SK-N-SH (cell line): ENCODE results near the gene SNX9. TPM values are rescaled to one million over a fixed set of nuclear protein-coding genes. Genes with fewer than 3 reads are reported as not detected.

Experiments used
- CTCF ChIA-PET: fragments of 300-600, 350-600 bp; formaldehyde crosslinking; extraction: SDS; loops from one replicate; lab custom pipeline; 2021; lab: Yijun Ruan, JAX
- POLR2A ChIA-PET: fragments of 350-600 bp; sonication (Branson Sonifier 250); formaldehyde crosslinking; extraction: SDS; loops from one replicate; lab custom pipeline; 2020; ENCODE audit warnings: antibody characterized with exemption, inconsistent platforms; lab: Yijun Ruan, JAX
- DNase-seq: peaks from one replicate; pipeline ENCODE4 v3.0.0; 2012
- H2AFZ ChIP-seq: fragments of 200-600 bp; sonication (generic); 2 replicates; pipeline ENCODE4 v1.8.1; 2016; ENCODE audit warnings: antibody characterized with exemption, mild to moderate bottlenecking, low read depth
- H3F3A ChIP-seq: fragments of 200-600 bp; sonication (generic); replicated peaks from 2 replicates; pipeline ENCODE3; 2016; ENCODE audit warnings: antibody characterized with exemption, mild to moderate bottlenecking; ENCODE audit not compliant: insufficient read depth
- H3K27ac ChIP-seq, 2 experiments: fragments of 200-500 bp in 1 of 2; fragments of 200-600 bp in 1 of 2; sonication (Bioruptor generic) in 1 of 2; sonication (generic), shearing (Covaris generic) in 1 of 2; 2 replicates each; pipeline versions ENCODE4 v1.5.1 to v1.6.1; 2014 to 2016; ENCODE audit warnings: low read depth in 2 of 2, inconsistent platforms in 1 of 2, low read length in 1 of 2, mild to moderate bottlenecking in 1 of 2, mixed read lengths in 1 of 2
- H3K27me3 ChIP-seq: fragments of 200-600 bp; sonication (generic), shearing (Covaris generic); 2 replicates; pipeline ENCODE4 v1.6.1; 2016; ENCODE audit warnings: mixed run types; ENCODE audit not compliant: insufficient read depth
- H3K36me3 ChIP-seq, 2 experiments: fragments of 200-500 bp in 1 of 2; fragments of 200-600 bp in 1 of 2; sonication (Bioruptor generic) in 1 of 2; sonication (generic) in 1 of 2; replicated peaks in 1 of 2; 2 replicates each; pipeline versions ENCODE3 to v1.5.1; 2014 to 2016; ENCODE audit warnings: low read length in 1 of 2, mild to moderate bottlenecking in 1 of 2; ENCODE audit not compliant: insufficient read depth in 2 of 2, control insufficient read depth in 1 of 2
- H3K4me1 ChIP-seq, 2 experiments: fragments of 200-500 bp in 1 of 2; fragments of 200-600 bp in 1 of 2; sonication (Bioruptor generic) in 1 of 2; sonication (generic), shearing (Covaris generic) in 1 of 2; 2 replicates each; pipeline versions ENCODE4 v1.5.1 to v1.6.1; 2014 to 2016; ENCODE audit warnings: low read depth in 1 of 2, low read length in 1 of 2, mixed run types in 1 of 2; ENCODE audit not compliant: insufficient read depth in 2 of 2, control insufficient read depth in 1 of 2
- H3K4me2 ChIP-seq: fragments of 200-600 bp; sonication (generic), shearing (Covaris generic); 2 replicates; pipeline ENCODE4 v1.6.1; 2017; ENCODE audit warnings: mixed run types
- H3K4me3 ChIP-seq, 2 experiments: fragments of 200-500 bp in 1 of 2; fragments of 200-600 bp in 1 of 2; sonication (Bioruptor generic) in 1 of 2; sonication (generic), shearing (Covaris generic) in 1 of 2; 2 replicates each; pipeline versions ENCODE4 v1.5.1 to v1.8.1; 2014 to 2016; ENCODE audit warnings: low read depth in 2 of 2, inconsistent platforms in 1 of 2, low read length in 1 of 2, mild to moderate bottlenecking in 1 of 2, mixed read lengths in 1 of 2, moderate library complexity in 1 of 2
- H3K79me2 ChIP-seq: fragments of 200-600 bp; sonication (generic); 2 replicates; pipeline ENCODE4 v1.8.1; 2017; ENCODE audit warnings: mild to moderate bottlenecking; ENCODE audit not compliant: insufficient read depth
- H3K9ac ChIP-seq: fragments of 200-600 bp; sonication (generic); 2 replicates; pipeline ENCODE4 v1.6.1; 2017; ENCODE audit warnings: mixed run types
- H3K9me2 ChIP-seq: fragments of 200-600 bp; sonication (generic); 2 replicates; pipeline ENCODE4 v1.6.1; 2017; ENCODE audit warnings: mixed run types
- H3K9me3 ChIP-seq: fragments of 200-600 bp; sonication (generic); 2 replicates; pipeline ENCODE4 v1.6.1; 2017; ENCODE audit warnings: mixed run types, mild to moderate bottlenecking, moderate library complexity
- H4K20me1 ChIP-seq: fragments of 200-600 bp; sonication (generic); 2 replicates; pipeline ENCODE4 v1.6.1; 2017; ENCODE audit warnings: mild to moderate bottlenecking, mixed run types; ENCODE audit not compliant: insufficient read depth
- CTCF ChIP-seq: fragments of 200-600 bp; sonication (generic); IDR thresholded peaks from 2 replicates; pipeline ENCODE4 v1.6.1; 2017; ENCODE audit warnings: antibody characterized with exemption, mild to moderate bottlenecking, moderate library complexity
- ELF1 ChIP-seq: IDR thresholded peaks from 2 replicates; pipeline ENCODE4 v1.4.0; 2012
- EP300 ChIP-seq, 2 experiments: IDR thresholded peaks; 2 replicates each; pipeline versions ENCODE4 v1.4.0 to v1.6.1; 2012; ENCODE audit warnings: borderline replicate concordance in 1 of 2, low read depth in 1 of 2, low read length in 1 of 2
- GABPA ChIP-seq: IDR thresholded peaks from 2 replicates; pipeline ENCODE4 v1.4.0; 2012; ENCODE audit warnings: low read depth, mild to moderate bottlenecking
- JUND ChIP-seq: IDR thresholded peaks from 2 replicates; pipeline ENCODE4 v1.4.0; 2012
- MEF2A ChIP-seq: IDR thresholded peaks from 2 replicates; pipeline ENCODE4 v1.4.0; 2012; ENCODE audit warnings: low read depth, borderline replicate concordance
- NRF1 ChIP-seq: IDR thresholded peaks from 2 replicates; pipeline ENCODE4 v1.6.1; 2012; ENCODE audit warnings: low read depth, mild to moderate bottlenecking, low read length
- RAD21 ChIP-seq: IDR thresholded peaks from 2 replicates; pipeline ENCODE4 v1.6.1; 2012; ENCODE audit warnings: mild to moderate bottlenecking, low read length
- REST ChIP-seq: IDR thresholded peaks from 2 replicates; pipeline ENCODE4 v1.6.1; 2012; ENCODE audit warnings: mild to moderate bottlenecking, low read depth, low read length, moderate library complexity
- SIN3A ChIP-seq: IDR thresholded peaks from 2 replicates; pipeline ENCODE4 v1.6.1; 2012; ENCODE audit warnings: low read depth, mild to moderate bottlenecking, low read length, moderate library complexity, borderline replicate concordance
- SMC3 ChIP-seq: IDR thresholded peaks from 2 replicates; pipeline ENCODE4 v1.6.1; 2012; ENCODE audit warnings: low read depth, low read length, improper control_type of control experiment
- TAF1 ChIP-seq: IDR thresholded peaks from 2 replicates; pipeline ENCODE4 v1.6.1; 2012; ENCODE audit warnings: low read depth, mild to moderate bottlenecking, low read length, moderate library complexity, borderline replicate concordance
- TEAD4 ChIP-seq: IDR thresholded peaks from 2 replicates; pipeline ENCODE4 v1.4.0; 2012; ENCODE audit warnings: mild to moderate bottlenecking, borderline replicate concordance; ENCODE audit not compliant: insufficient read depth
- USF2 ChIP-seq: fragments of 150-350 bp; IDR thresholded peaks from 2 replicates; pipeline ENCODE4 v1.6.1; 2017; ENCODE audit warnings: antibody characterized with exemption, low read length, low read depth, borderline replicate concordance
- YY1 ChIP-seq: IDR thresholded peaks from 2 replicates; pipeline ENCODE4 v1.4.0; 2012; ENCODE audit warnings: low read depth, mild to moderate bottlenecking
- WGBS: methylation state at CpG from one replicate; pipeline ENCODE4 v1.1.6; 2017; ENCODE audit warnings: low lambda C conversion rate; 5-methylcytosine and 5-hydroxymethylcytosine counted together
- polyA plus RNA-seq, 3 experiments: library from polyadenylated mRNA; depleted of rRNA; stranded (reverse); fragments of >200 nt; gene quantifications; 2 replicates each; pipeline ENCODE4 v1.2.3, GENCODE V29; 2012
- TF ChIP-seq, protein P1 (sequence below): IDR thresholded peaks from 2 replicates; pipeline ENCODE4; 2012

Gene SNX9
- polyA plus RNA-seq, 1 of the 3 experiments (the other 2 are of a cell fraction), result 31.6 TPM

GRCh38 chr6:157988700-157989063, 165.6 kb downstream of the SNX9 start:
- 98% methylated on average over 8 of the region's 8 CpGs for WGBS
- Histone ChIP-seq H3K27me3 (no peaks in the 10 kb centered on the region), H3K9ac (no peak overlapping the region), H3K79me2 (peaks cover 100% of the 10 kb centered on the region), H3K9me2 (no peaks in the 10 kb centered on the region), H3K9me3 (no peaks in the 10 kb centered on the region), H3F3A (peaks cover 18% of the 10 kb centered on the region), H3K4me3 (no peak overlapping the region), H3K27ac (peak overlapping the region in 1 of 2 experiments; percentile 38; a peak in 2 of 4 replicates), H3K4me1 (peaks cover 27 to 47% of the 10 kb centered on the region in 2 experiments; a peak in 3 of 4 replicates), H3K36me3 (peaks cover 0 to 18% of the 10 kb centered on the region in 2 experiments), H3K4me2 (no peak overlapping the region), H2AFZ (no peak overlapping the region), H4K20me1 (peaks cover 17% of the 10 kb centered on the region)
- TF ChIP-seq SMC3, result no peak
- TF ChIP-seq TEAD4, result no peak
- TF ChIP-seq, protein P1, sequence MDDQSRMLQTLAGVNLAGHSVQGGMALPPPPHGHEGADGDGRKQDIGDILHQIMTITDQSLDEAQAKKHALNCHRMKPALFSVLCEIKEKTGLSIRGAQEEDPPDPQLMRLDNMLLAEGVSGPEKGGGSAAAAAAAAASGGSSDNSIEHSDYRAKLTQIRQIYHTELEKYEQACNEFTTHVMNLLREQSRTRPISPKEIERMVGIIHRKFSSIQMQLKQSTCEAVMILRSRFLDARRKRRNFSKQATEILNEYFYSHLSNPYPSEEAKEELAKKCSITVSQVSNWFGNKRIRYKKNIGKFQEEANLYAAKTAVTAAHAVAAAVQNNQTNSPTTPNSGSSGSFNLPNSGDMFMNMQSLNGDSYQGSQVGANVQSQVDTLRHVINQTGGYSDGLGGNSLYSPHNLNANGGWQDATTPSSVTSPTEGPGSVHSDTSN, result no peak
- no peak for TF ChIP-seq MEF2A
- TF ChIP-seq SIN3A, result no peak
- no peak for TF ChIP-seq TAF1
- TF ChIP-seq USF2, result no peak
- TF ChIP-seq YY1, result no peak
- TF ChIP-seq NRF1, result no peak
- no peak for TF ChIP-seq JUND
- TF ChIP-seq EP300 (IDR thresholded peaks at IDR 0.05; ENCODE audit: borderline replicate concordance in 1 of 2, low read depth in 1 of 2, low read length in 1 of 2), result no peak
- no peak for TF ChIP-seq CTCF
- TF ChIP-seq RAD21, result no peak
- TF ChIP-seq GABPA, result no peak
- TF ChIP-seq ELF1, result no peak
- TF ChIP-seq REST, result no peak
- DNase-seq, result no peak
- ChIA-PET CTCF (interaction anchor here (1.0 to 1.6 kb wide), 3 partner anchors 13 to 233 kb away, joined by 3 to 5 read pairs (median 3); no protein-coding TSS in a partner anchor), POLR2A (no interaction called here)
